Activated T-cell treated with anti-CD3 and anti-CD28 coated beads for 1 hour (primary cell): ENCODE results near the gene ZNF521.

ENCODE experiments used
- DNase-seq: peaks from one replicate; pipeline ENCODE4 v3.0.0-alpha.2; 2020; ENCODE audit warnings: low read depth

Gene ZNF521

DNA sequence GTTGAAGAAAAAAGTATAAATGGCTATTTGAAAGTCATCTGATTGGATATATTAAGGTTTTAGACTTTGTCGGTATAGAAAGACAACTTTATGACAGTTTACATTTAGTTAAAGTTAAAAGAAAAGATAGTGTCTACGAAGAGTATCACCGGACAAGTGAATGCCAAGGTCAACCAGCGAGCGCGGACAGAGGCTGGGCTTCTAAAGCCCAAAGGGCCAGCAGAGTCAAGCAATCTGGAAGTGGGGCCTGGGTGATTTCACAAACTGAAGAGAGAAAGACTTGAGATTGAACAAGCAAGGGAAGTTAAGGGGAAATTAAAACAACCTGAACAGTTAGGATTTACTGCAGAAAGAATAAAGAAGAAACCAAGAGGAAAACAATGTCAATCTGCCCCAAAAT is 16.3 kb downstream of the ZNF521 start:
- DNase-seq, result no peak

DNA sequence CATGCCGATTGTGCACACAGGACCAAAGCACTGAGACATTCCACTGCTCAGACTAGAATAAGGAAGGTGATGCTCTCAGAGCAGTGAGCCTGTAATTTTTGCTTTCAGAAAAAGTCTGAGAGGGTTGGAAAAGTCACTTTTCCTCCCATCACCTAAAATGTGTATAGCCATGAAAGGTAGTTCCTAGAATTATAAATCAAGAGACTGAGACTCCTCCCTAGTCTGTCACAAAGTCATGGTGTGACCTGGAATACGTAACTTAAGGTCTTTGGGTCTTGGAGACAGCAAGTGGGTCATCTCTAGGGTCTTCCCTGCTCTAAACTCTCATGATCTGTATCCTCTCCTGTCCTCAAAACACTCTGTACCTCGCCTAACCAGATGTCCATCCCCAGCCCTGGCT is 16.9 kb downstream of the ZNF521 start:
- no peak for DNase-seq

DNA sequence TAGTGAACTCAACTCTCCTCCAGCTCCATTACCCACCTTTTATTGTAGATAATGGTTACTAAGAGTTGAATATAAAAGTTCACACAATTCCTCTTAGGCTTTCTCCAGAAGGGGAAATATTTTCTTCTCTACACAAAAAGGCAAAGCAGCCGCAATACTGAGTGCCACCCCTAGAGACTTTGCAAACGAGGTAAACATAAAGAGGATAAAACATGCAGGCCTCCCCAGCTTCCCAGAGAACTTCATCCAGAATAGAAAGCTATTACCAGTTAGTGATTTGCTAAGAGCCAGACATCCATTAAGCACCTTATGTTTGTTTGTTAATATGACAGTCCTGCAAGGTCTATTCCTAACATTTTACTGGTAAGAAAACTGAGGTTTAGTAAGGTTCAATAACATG is 17.4 kb downstream of the ZNF521 start:
- DNase-seq, result no peak

DNA sequence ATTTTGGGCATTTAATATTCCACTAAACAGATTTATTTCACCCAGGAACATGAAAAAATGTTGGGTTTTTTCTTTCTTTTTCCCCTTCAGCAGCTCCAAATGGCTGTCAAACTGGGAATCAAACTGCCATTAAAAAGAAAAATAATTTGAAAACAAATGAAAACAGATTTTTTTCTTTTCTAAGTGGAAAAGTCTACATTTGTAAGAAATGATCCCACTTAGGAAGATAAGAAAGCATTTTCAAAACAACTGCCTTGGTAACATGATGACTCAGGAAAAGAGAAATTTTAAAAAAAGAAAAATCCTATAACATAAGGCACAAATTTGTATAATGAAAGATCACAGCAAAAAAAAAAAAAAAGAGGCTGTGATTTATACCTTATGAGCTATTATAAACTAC is 20.0 kb downstream of the ZNF521 start:
- no peak for DNase-seq

DNA sequence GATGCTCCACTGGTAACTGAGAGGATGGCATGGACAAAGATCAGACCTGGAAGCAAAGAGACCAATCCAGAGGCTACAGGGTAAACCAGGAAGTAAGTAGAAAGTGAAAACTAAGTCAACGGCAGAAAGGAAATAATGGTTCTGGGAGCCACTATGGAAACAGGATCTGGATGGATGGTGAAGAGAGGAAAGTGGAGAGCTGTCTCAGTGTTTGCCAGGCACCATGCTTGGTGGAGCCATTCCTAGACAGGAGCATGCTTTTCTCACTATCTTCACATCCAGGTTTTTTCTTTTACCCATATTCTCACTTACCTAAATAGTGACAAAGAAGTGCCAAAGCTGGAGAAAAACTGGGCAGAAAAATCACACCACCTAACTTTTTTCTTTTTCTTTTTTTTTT is 22.2 kb downstream of the ZNF521 start:
- DNase-seq, result no peak

DNA sequence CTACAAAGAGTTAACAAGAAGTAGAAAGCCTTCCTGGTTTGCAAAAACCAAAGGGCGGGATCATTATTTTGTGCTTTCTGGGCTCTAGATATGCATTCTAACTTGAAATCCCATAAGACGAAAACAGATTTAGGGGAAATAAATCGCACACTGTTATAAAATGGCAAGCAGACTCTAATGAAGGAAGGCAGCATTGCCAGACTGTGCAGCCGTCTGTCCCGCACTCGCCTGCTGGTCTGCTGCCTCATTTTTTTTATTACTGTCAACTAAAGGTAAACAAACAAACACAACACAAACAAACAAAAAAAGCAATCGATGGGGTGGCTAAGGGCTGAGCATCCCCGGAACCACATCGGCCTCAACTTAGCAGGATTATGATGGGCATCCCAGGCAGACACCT is 24.4 kb downstream of the ZNF521 start:
- DNase-seq, result no peak

DNA sequence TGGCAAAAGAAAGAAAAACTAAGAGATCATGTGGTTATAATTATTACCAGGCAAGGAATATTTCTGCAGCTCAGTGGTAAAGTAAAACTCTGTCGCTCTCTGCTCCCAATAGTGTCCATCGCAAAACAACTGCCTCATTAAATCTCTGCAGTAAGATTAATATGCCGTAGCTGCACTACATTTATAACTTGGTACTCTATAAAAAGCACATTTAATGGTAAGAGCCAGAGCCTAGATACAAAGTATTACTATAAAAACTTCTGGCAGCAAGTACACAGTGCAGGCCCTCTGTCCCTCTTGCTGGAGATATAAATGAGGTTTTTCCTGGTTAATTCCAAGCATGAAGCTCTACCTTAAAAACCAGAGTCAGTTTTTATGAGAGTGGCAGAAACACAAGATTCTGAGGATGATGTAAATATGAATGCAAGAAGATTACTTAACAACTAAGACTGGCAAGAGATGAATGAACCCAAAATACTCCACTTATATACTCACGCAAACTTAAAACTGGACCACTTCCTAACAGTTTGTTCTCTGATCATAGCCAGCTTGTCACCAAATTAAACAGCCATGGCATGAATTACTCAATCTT is 25.5 kb downstream of the ZNF521 start:
- no peak for DNase-seq

DNA sequence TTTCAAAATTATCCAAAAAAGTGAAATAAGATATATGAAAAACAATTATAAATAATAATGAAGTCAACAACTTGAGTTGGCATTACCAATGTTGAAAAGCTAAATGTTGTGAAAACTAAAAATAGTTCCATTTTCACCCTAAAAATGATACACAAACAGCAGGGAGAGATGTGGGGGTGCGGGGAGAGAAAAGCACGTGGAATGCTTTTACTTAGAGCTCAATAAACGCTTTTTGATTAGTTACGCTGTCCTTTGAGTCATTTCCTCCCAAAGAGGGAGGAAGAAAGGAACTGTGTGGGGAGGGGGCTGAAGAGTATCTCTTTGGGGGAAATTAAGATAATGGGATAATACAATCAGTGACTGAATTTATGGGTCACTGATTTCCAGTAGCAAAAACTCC is 29.2 kb downstream of the ZNF521 start:
- no peak for DNase-seq

DNA sequence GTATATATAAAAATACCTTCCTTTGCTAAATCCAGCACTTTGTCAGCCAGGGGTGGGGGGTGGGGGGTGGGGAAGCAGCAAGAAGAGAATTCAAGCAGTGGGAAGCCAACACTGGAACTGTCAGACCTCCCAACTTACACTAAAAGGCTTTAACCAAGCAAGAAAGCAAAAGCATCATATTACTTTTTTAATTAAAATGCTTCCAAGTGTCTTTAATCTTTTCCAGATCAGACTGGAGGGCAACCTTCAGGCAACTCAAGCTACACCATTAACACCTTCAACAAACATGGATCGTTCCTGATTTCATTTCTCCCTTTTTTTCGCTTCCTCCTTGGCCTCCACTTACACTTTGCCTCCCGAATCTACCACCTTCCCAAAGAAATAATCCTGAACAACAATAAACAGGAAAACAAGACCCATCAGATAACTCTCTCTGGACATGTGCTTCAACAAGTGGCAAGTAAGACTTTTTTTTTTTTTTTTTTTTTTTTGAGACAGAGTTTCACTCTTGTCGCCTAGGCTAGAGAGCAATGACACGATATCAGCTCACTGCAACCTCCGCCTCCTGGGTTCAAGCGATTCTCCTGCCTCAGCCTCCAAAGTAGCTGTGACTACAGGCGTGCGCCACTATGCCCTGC is 35.5 kb downstream of the ZNF521 start:
- DNase-seq, result no peak

DNA sequence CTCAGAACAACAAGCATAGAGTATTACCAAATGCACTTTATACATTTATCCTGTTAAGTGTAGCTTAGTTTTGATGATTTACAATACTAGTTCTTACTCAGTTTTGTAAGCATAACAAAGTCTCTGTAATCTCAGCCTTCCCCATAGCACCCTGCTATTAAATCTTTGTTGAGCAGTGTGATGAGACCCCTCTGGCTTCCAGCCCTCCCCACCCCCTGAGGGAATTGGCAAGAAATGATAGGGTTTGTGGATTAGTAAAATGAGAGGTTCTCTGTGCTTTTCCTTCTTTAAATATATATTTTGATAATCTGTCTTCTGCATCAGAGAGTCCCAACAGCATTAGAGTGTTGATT is 37.2 kb downstream of the ZNF521 start:
- DNase-seq, result no peak

DNA sequence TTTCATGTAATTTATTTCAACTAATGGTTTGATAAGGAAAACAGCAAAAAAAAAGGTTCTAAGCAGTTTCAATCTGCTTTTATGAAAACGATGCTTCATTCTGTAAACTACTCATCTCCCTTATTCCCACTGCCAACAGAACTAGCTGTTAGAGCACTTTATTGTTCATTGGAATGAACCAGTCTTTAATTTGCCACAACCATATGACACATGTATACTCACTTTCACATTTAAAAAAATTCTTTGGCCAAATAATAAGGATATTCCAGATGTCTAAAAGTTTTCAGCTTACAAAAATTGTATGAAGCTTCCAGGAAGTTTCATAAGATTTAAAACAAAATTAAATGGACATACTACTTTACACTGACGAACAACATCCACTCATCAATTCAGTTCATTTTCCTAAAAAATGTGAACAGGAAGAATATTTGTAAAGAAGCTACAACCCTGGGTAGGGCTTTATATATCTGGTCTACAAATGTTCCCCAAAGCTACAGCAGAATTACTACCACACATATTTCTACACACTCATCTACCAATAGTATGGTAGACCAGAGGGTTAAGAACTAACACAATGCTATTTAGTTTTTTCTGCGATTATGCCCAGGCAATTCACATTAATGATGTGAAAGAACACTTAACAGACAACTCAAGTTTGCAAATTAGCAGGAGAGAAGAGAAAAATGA is 37.7 kb downstream of the ZNF521 start:
- DNase-seq, result no peak

DNA sequence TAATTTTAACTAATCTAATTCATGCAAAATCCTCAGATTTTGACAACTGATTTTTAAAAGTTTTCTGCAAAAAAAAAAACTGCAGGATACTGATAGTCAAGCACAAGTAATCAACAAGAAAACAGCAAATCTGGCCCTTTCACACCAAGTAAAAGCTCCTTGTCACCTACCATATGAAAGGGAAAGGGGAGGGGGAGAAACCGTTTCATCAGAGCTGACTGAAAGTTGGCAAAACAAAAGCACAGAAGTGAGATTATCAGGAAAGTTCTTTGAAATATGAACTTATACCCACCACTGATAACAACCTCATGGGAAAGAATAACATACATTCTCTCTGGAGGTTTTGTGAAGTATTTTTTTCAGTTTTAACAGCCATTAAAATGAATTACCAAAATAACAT is 38.7 kb downstream of the ZNF521 start:
- DNase-seq, result no peak

DNA sequence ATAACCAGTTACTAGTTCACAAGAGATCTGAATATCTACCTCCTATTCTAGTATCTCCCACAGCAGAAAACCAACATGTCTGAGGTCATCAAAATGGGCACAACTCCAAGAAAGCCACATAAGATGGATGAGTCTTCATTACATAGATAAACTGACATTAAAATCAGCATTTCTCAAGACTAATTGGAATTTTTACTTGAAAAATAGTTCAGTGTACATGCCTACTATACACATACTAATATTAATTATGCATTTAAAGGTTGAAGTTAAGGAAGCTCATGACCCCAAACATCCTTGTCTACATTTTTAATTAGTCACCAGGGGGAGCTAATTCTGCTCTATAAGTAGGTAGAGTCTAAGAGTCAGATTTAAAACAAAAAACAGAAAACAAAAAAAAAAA is 41.9 kb downstream of the ZNF521 start:
- DNase-seq, result no peak

DNA sequence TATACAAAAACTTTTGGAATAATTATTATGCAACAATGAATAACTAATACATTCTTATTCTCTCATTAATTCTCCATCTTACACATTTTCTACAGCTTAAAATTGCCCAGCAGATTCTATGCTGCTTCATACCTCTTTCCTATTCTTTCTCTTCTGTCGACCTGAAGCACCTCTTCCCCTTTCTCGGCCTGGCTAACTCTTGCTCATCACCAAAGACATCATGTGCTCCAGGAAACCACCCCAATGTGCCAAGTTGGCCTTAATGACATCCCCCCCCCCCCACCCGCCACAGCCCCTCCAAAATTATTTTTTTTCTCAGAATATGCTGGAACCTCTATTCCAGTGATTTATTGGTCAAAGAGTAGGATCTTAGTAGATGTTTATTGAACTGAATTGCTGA is 43.6 kb downstream of the ZNF521 start:
- DNase-seq, result no peak

DNA sequence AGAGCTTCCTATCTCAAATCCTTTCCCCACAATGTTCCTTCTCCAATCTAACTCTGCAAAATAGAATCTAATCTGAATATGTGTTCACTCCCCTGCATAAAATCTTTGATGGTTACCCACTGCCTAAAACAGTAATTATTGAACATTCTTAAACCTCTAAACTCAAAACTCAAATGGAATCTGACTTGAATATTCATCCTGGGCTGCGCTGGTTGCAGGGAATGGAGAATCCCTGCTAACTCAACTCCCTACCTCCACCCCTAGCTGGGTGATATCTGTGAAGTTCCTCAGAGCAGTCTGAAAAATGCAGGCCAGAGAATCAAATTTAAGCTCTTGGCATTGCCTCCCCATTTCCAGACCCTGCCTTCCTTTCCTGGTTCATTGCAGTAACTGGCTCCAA is 44.8 kb downstream of the ZNF521 start:
- no peak for DNase-seq

DNA sequence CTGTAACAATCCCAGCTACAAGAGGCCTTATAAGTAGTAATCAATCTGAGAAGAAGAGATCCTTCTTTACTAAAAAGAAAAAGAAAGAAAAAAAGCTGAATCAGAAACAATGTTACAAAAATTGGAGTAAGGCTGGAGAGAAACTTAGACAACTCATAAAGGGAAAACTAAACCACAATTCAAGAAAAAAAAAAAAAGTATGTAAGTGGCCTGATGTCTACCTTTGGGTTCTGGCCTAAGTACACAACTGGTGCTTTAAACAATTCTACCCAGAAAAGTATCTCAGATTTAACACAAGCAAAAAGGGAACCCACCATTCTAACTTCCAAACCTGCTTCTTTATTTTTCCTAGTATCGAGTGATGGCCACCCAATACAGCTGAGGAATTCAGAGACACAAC is 45.3 kb downstream of the ZNF521 start:
- no peak for DNase-seq

DNA sequence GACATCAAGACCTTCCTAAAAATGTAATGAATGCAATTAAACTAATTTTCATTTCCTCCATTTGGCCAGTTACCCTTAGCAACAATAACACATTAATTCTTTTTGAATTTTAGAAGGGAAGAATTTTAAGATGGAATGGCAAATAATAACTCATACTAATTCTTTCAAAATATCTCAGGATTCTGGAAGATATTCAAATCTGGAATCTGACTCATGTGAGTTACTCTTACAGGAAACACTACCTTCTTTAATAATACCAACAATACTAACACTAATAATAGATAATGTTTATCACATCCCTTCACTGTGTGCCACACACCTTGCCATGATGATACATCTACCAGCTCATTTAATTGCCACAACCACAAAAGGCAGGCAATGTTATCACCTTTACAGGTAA is 46.4 kb downstream of the ZNF521 start:
- DNase-seq, result no peak

DNA sequence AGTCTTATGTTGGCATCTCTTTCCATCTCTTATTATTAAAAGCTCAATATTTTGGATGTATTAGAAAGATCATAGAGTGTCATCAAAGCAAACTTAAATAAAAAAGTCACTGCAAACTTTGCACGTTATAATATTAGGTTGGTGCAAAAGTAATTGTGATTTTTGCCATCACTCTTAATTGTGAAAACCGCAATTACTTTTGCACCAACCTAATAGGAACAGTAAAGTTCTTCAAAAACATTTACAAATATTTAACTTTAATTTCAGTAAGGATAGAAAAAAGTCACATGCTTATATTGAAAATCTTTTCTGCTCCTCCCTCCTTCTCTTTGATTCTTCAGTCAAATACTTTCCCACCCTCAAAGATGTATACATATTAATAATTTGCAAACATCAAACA is 51.5 kb downstream of the ZNF521 start:
- DNase-seq, result no peak

DNA sequence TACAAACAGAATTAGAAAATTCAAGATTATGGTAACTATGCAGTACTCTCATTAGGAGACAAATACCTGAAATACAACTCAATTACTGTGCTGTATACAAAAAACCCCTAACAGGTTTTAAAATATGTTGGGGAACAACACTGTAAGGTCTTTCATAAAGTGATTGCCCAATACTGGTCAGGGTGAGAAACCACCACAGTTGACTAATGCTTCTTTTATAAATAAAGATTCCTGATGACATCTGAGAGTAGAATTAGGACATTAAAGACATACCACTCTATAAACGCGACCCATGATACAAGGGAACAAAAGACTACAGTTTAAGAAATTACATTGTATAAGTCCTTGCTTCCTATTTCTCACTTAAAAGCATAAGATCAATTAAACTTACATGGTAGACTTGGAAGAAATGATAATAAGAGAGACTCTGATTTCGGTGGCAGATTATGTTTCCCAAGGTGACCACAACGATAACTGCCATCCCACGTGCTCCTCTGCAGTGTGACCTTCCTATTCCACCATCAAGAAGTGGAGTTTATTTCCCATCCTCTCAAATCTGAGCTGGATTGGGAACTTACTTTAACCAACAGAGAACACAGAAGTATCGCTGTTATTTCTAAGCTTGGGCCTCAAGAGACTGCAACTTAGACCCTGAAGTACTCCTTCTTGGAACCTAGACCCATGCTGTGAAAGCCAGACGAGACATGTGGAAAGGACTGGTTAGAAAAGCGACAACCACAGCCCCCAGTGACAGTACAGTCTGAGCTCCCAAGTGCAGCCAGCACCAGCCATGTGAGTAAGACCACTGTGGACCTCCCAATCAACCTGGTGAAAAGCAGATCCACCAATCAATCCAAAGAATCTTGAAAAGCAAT is 52.3 kb downstream of the ZNF521 start:
- no peak for DNase-seq

DNA sequence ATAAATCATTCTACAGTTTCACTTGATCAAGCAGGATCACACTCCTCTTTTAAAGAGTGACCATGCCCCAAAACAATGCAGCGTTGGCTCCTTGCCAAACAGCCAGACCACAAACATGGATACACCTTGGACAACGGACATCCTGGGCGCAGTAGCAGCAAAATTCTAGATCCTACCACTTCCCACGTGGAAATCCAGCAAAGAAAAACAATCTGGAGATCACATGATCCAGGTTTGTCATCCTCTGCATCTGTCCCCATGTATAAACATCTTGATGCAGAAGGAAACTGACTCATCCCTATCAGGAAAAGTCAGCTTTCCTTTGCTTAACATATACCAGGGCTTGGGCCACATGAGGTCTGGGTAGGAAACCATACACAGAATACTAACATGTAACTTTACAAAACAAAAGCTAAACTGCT is 53.1 kb downstream of the ZNF521 start:
- no peak for DNase-seq

DNA sequence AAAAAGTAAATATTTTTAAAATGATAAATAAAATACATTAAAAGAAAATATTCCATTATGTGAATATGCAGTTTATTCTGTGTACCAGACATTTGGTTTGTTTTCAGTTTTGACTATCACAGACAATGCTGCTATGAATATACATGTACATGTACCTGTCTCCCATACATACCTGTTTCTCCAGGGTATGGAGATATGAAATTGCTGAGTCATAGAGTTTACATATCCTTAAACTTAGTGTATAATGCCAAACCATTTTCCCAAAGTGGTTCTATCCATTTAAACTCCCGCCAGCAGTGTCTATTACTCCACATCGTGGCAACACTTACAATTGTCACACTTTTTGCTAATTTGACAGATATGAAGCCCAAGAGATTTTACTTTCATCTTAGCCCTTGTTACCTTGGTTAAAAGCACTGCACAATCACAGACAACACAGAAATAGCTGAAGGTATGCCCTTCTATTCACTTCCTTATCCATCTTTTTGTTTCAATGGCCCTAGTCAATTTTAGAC is 56.3 kb downstream of the ZNF521 start:
- DNase-seq, result no peak

DNA sequence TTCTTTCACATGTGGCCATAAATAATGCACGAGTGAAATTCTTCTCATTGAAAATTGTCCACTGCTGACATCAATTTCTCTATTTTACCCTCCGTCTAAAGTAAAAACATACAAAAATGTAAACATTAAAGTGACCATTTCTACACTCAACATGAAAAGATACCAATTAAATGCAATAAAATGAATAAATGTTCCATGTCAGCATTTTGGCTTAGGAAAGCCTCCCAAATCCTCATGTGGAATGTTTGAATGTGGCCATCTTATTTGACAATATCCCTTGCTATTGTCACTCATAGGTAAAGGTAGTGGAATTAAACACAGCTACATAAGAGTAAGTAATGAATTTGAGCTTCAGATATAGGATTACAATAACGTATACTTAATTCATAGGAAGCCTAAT is 60.8 kb downstream of the ZNF521 start:
- DNase-seq, result no peak
